GM21423 (cell line): ENCODE data around the gene PRG2.
"Not testable (repeated sequence)": the region's sequence is repeated elsewhere in the genome, so short reads cannot be mapped to it uniquely, and the experiment has no call there.

ENCODE experiments used
- ATAC-seq: cut with Tn5 transposase; IDR thresholded peaks from one replicate; pipeline ENCODE4 v1.9.1; 2021; ENCODE audit warnings: mild to moderate bottlenecking, moderate library complexity; ENCODE audit not compliant: unreplicated experiment

Gene PRG2

GRCh38 chr11:57421066-57421465 lies 30.6 kb upstream of the PRG2 start:
- no peak for ATAC-seq

DNA sequence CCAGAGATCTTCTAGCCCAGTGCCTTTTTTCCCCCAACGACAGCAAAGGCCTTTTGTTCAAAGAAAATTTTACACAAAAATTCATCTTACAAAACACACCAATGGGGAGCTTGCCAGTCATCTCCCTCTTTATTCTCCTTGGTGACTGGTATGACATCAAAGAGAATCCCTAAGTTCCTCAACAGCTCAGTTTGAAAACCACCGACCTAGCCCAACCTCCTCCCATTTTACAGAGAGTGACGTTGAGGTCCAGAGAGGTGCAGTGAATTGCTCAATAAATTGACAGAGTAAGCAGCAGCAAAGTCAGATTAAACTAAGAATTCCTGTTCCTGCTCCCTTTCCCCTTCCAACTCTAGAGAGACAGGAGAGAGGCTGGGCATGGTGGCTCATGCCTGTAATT lies 28.7 kb upstream of the PRG2 start:
- ATAC-seq, result no peak

DNA sequence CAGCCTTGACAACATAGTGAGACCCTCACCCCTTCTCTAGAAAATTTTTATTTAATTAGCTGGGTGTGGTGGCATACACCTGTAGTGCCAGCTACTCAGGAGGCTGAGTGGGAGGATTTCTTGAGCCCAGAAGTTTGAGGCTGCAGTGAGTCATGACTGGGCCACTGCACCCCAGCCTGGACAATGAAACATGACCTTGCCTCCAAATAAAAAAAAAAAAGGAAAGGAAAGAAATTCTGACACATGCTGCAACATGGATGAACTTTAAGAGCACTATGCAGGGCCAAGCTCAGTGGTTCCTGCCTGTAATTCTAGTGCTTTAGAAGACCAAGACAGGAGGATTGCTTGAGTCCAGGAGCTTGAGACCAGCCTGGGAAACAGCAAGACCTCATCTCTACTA lies 27.7 kb upstream of the PRG2 start:
- no peak for ATAC-seq

- no peak for ATAC-seq
These were observed 26.6 kb upstream of the PRG2 start for GRCh38 chr11:57417056-57417455.

DNA sequence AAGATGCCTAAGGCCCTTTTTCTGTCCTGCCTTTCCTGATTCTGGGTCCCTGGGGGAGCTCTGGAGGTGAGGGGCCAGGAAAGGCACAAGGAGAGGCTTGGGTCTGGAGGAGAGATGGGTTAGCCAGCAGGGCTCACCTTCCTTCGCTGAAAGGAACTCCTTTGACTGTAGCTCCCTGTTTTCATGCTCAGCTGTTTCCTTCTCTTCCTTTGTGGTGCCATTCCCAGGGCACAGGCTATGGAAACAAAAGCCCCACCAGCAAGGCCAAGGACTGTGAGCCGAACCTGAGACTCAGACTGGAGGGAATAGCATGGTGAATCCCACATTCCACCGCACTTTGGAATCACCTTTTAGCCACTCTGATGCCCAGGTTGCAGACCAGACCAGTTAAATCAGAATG lies 26.0 kb upstream of the PRG2 start:
- no peak for ATAC-seq

DNA sequence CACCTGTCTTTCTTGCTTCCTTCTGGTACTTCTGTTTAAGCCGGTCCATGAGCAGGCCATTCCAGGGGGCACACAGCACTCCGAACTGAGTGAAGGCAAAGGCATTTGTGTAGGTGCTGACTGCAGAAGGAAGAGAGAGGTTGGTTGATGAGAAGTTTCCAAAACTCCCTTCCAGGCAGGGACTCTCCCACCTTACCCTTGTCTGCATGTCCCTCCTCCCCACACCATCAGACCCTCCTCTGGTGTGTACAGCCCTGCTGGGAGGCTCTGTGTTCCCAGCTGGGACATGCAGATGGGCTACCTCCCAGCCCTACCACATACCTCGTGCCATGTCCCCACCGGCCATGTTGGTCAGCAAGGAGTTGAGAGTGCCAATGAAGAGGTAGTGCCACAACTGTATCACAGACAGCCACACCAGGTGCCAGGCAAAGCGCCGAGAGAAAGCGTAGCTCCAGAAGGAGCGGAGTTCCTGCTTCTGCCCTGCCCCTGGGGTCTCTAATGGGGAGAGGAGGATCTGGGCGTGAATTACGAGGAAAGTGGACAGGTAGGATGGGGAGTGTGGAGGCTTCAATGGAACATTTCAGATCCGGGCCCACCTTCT lies 24.3 kb upstream of the PRG2 start:
- no peak for ATAC-seq

DNA sequence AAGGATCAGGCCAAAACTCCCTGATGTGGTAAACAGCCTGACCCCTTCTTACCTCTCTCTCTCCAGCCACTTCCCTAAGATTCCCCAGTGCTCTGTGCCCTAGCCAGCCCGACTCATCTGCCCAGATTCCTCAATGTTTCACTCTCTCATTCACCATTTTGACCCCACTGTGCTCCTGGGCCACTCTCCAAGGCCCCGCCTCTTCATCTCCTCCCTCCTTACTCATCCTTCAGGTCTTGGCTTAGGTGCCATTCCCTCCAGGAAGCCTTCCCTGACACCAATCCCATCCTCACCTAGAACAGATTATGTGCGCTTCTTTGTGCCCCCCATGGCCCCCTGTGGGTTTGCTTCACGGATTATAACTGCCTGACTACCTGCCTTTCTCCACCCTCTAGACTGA lies 23.2 kb upstream of the PRG2 start:
- ATAC-seq, result no peak

GRCh38 chr11:57410287-57410686 lies 19.8 kb upstream of the PRG2 start:
- no peak for ATAC-seq

GRCh38 chr11:57409321-57410100 lies 19.1 kb upstream of the PRG2 start:
- ATAC-seq, result no peak

- no peak for ATAC-seq
These were observed 18.3 kb upstream of the PRG2 start for GRCh38 chr11:57408771-57409170.

DNA sequence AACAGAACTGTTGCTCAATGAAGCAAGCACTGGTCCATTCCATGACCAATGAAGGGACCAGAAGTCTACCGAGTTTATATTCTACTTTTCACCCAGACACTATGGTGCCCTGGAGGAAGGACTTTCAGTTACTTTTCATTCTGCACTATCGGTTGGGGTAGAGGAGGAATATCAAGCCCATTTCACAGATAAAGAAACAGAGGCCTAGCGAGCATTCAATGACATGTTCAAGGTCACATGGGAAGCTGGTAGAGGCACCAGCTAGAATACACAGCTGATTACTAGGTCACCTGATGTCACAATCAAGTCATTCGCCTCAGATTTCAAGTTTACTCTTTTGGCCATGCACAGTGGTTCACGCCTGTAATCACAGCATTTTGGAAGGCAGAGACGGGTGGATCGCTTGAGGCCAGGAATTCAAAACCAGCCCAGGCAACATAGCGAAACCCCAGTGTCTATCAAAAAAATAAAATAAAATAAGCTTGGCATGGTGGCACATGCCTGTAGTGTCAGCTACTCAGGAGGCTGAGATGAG lies 17.6 kb upstream of the PRG2 start:
- ATAC-seq, result no peak

- ATAC-seq, result no peak
These were observed 16.8 kb upstream of the PRG2 start for GRCh38 chr11:57407010-57407920.

DNA sequence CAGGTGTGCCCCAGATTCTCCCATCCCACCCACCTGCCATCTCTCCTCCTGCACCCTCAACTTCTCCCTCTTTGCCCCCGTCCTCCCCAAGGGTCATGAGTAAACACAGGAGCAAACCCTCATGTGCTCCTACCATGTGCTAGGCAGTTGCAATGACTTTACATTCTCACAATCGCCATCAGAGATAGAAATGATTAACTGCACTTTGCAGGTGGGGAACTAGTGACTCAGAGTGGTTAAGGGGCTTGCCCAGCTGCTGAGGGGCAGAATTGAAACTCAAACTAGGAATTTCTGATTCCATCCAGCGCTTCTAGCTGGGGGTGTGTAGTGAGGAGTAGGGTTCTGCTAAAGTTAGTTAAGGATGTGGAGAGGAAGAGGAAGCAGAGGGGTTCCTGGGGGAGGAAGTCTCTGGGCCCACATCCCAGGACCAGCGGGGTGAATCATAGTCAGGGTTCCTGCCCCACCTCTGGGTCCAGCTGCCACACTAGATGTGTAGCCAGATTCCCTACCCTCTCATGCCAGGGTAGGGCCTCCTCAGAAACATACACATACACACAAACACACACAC lies 16.0 kb upstream of the PRG2 start:
- ATAC-seq, result peak; percentile 73

DNA sequence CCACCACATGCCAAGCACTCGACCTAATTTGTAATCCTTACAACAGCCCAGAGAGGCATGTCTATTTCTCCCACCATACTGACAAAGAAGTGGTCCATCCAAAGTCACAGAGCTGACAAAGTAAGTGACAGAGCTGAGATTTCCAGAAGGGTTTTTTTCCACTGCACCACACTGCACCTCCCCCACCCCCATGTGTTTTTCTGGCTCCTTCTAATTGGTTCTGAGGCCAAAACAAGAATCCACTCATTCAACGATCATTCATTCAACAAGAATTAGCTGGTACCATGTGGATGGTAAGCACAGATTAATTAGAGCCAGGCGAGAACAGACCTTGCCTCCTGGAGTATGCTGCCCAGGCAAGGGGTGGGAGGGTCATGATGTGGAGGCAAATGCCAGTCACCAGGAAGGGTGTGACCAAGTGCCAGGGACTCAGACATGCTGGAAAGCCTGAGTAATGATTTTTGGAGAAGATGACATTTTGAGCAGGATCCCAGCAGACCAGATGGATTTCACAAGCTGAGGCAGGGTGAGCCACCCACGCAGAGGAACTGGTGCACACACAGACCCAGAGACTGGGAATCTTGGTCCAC lies 14.9 kb upstream of the PRG2 start:
- no peak for ATAC-seq

- no peak for ATAC-seq
These were observed 13.3 kb upstream of the PRG2 start for GRCh38 chr11:57403802-57404147.

- ATAC-seq, result not testable (repeated sequence)
These were observed 12.8 kb upstream of the PRG2 start for GRCh38 chr11:57403003-57403801.

DNA sequence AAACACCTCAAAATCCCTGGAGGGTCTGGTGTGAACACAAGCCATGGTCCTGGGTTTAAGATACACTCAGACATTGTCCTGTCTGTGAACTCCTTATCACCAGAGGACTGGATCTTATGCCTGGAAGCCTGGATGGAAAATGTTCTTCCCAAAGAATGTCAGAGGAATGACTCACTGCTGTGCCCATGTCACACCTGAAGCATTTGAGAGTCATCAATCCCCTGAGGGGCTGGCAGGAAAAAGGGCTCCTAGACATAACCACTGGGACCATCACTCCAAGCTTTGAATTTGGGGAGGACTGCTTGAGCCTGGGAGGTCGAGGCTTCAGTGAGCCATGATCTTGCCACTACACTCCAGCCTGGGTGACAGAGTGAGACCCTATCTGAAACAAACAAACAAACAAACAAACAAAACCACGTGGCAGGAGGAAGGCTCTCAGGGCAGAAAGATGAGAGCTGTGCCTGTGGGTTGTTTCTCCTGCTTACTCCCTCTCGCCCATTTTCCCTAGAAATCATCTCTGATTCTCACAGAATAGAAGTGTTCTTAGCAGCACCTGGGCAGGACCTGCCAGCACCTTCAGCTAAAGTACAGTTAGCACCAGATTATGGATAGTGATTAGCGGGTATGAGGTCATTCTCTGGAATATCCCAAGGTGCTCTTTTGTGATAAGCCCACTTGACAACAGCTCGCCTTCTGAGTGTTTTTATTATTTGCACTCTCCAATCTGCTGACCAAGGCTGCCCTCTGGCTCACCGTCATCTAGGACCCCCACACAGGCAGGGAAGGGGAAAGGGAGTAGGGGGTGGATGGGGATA lies 11.9 kb upstream of the PRG2 start:
- ATAC-seq, result no peak

DNA sequence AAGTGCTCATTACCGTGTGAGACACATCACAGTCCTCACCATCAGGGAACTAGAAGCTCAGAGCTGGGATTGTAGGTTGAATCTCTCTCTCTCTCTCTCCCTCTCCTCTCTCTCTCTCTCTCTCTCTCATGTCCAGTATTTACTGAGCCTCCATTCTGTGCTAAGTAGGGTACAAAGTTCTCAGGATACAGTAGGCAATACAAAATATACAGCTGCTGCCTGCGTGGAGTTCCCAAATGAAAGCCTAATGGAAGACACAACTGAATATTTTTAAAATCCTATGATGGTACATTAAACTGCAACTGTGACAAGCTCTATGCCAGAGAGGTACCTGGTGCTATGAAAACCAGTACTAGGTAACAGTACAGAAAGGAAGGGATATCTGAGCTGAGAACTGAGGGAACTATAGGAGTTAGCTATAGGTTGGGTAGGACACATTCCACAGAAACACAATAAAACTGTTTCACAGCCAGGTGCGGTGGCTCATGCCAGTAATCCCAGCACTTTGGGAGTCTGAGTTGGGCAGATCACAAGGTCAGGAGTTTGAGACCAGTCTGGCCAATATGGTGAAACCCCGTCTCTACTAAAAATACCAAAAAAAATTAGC lies 9.6 kb upstream of the PRG2 start:
- no peak for ATAC-seq

DNA sequence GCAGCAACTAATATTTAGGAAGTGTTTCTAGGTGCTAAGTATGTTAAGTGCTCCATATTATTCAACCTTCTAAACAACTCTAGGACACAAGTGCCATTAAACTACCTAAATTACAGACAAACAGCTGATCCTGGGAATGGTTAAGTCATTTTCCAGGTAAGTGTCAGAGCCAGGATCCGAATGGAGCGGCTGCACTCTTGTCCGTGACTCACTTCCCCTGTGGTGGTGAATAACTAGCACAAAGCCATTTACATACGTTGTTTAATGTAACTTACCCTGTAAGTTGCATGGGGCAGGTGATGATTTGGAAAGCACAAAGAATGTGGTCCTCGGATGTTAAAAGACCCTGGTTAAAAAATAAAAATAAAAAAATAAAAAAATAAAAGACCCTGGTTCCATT lies 8.8 kb upstream of the PRG2 start:
- ATAC-seq, result no peak
